K562 (cell line): ENCODE data around the gene RADX. TPM values are rescaled to one million over a fixed set of nuclear protein-coding genes. Genes with fewer than 3 reads are reported as not detected.

Experiments used
- ATAC-seq: fragments of 200-7000 bp; cut with Tn5 transposase; 3 replicates; pipeline ENCODE4 v1.9.1; 2020; ENCODE audit warnings: moderate library complexity
- BruUV-seq: library from RNA; stranded (reverse); fragments of 400-500 nt; replicated peaks from 2 replicates; lab custom pipeline; 2021; lab: Mats Ljungman, UMichigan
- CTCF ChIA-PET: fragments of 300-600 bp; formaldehyde crosslinking; extraction: SDS; loops from one replicate; lab custom pipeline; 2021; ENCODE audit warnings: low intra/inter-chr PET ratio; lab: Yijun Ruan, JAX
- POLR2A ChIA-PET: fragments of 300-600, 350-650 bp; sonication (Branson Sonifier 250); formaldehyde crosslinking; extraction: SDS; loops from one replicate; lab custom pipeline; 2021; ENCODE audit warnings: antibody characterized with exemption, inconsistent platforms; lab: Yijun Ruan, JAX
- DNase-seq, 4 experiments: peaks; one replicate each; pipeline versions ENCODE4 v3.0.0 to v3.0.0-alpha.2; 2011 to 2018; ENCODE audit warnings: low spot score in 3 of 4, mixed read lengths in 3 of 4; ENCODE audit errors: extremely low read depth in 1 of 4
- FAIRE-seq: peaks from 2 replicates; lab custom pipeline; 2011; peaks lifted over from hg19 to GRCh38; lab: Jason Lieb, UNC
- H2AFZ ChIP-seq: 2 replicates; pipeline ENCODE4 v1.6.0; 2011; ENCODE audit warnings: low read depth, low read length, control low read depth, inconsistent platforms
- H3K27ac ChIP-seq: fragments of 200-600 bp; 3 replicates; pipeline ENCODE4 v1.8.0; 2011; ENCODE audit warnings: low read depth, mild to moderate bottlenecking, control low read depth, inconsistent platforms, low read length, moderate library complexity, mixed read lengths; ENCODE audit errors: extremely low read depth
- H3K27me3 ChIP-seq, 2 experiments: fragments of 300-600 bp in 1 of 2; 2 replicates in 1 of 2; 3 replicates in 1 of 2; pipeline versions ENCODE4 v1.6.0 to v1.8.0; 2011; ENCODE audit warnings: inconsistent platforms in 2 of 2, low read length in 2 of 2, mild to moderate bottlenecking in 1 of 2, mixed read lengths in 1 of 2, moderate library complexity in 1 of 2; ENCODE audit not compliant: control insufficient read depth in 2 of 2, insufficient read depth in 2 of 2
- H3K36me3 ChIP-seq: fragments of 300-600 bp; 3 replicates; pipeline ENCODE4 v1.8.0; 2011; ENCODE audit warnings: mild to moderate bottlenecking, low read length, inconsistent platforms; ENCODE audit not compliant: control insufficient read depth, insufficient read depth
- H3K4me1 ChIP-seq, 2 experiments: fragments of 200-600 bp in 1 of 2; replicated peaks in 1 of 2; 2 replicates in 1 of 2; 3 replicates in 1 of 2; pipeline versions ENCODE4 v1.5.1 to v1.8.0; 2011; ENCODE audit warnings: inconsistent platforms in 2 of 2, low read length in 2 of 2, mild to moderate bottlenecking in 1 of 2, mixed read lengths in 1 of 2, moderate library complexity in 1 of 2; ENCODE audit not compliant: control insufficient read depth in 2 of 2, insufficient read depth in 2 of 2
- H3K4me2 ChIP-seq: 2 replicates; pipeline ENCODE4 v1.6.1; 2011; ENCODE audit warnings: low read length, control low read depth, inconsistent platforms, mixed read lengths; ENCODE audit not compliant: insufficient read depth
- H3K4me3 ChIP-seq: fragments of 200-600 bp; sonication (generic), shearing (Covaris generic); 2 replicates; pipeline ENCODE4 v1.5.1; 2016; ENCODE audit warnings: control low read depth, inconsistent platforms
- H3K79me2 ChIP-seq: fragments of 200-600 bp; 3 replicates; pipeline ENCODE4 v1.8.0; 2011; ENCODE audit warnings: low read length, inconsistent platforms; ENCODE audit not compliant: control insufficient read depth, insufficient read depth
- H3K9ac ChIP-seq, 2 experiments: 2 replicates each; pipeline versions ENCODE4 v1.6.0 to v1.6.1; 2011; ENCODE audit warnings: low read depth in 2 of 2, low read length in 2 of 2, control low read depth in 1 of 2, inconsistent platforms in 1 of 2, mild to moderate bottlenecking in 1 of 2, mixed read lengths in 1 of 2; ENCODE audit not compliant: insufficient read depth in 1 of 2
- H3K9me1 ChIP-seq: one replicate; pipeline ENCODE4 v1.6.0; 2011; ENCODE audit warnings: inconsistent platforms, mild to moderate bottlenecking, low read length, moderate library complexity; ENCODE audit not compliant: control insufficient read depth, insufficient read depth
- H3K9me3 ChIP-seq: replicated peaks from 2 replicates; pipeline ENCODE4 v1.5.1; 2011; ENCODE audit warnings: low read depth, low read length, inconsistent platforms; ENCODE audit not compliant: control insufficient read depth, insufficient read depth
- H4K20me1 ChIP-seq: replicated peaks from 2 replicates; pipeline ENCODE4 v1.6.1; 2011; ENCODE audit warnings: low read length, inconsistent platforms, mixed read lengths; ENCODE audit not compliant: control insufficient read depth, insufficient read depth
- ADNP ChIP-seq: fragments of 200-800 bp; sonication (Bioruptor generic); IDR thresholded peaks from 2 replicates; pipeline ENCODE4 v1.6.1; 2016; ENCODE audit warnings: missing genetic modification characterization, missing compliant biosample characterization
- CTBP1 ChIP-seq: fragments of 450-650 bp; IDR thresholded peaks from 2 replicates; pipeline ENCODE4 v1.6.1; 2016; ENCODE audit warnings: borderline replicate concordance
- DPF2 ChIP-seq: fragments of 450-650 bp; IDR thresholded peaks from 2 replicates; pipeline ENCODE4 v1.6.1; 2016
- KLF6 ChIP-seq: fragments of 250-450 bp; sonication (Bioruptor Pico); IDR thresholded peaks from 2 replicates; pipeline ENCODE4 v1.4.0; 2020; ENCODE audit warnings: mild to moderate bottlenecking, moderate library complexity, borderline replicate concordance
- MAFF ChIP-seq: IDR thresholded peaks from 2 replicates; pipeline ENCODE4 v1.6.1; 2012; ENCODE audit warnings: low read length, improper control_type of control experiment
- MNT ChIP-seq, 2 experiments: fragments of 450-650 bp; conservative IDR thresholded peaks; 2 replicates each; pipeline ENCODE4 v1.6.1; 2017; ENCODE audit warnings: mild to moderate bottlenecking in 2 of 2, moderate library complexity in 2 of 2
- MTF1 ChIP-seq: fragments of 250-450 bp; sonication (Bioruptor Pico); IDR thresholded peaks from 2 replicates; pipeline ENCODE4 v1.9.0; 2021; ENCODE audit warnings: moderate library complexity, mild to moderate bottlenecking, inconsistent platforms, borderline replicate concordance
- PHB ChIP-seq: fragments of 250-450 bp; sonication (Bioruptor Pico); IDR thresholded peaks from 2 replicates; pipeline ENCODE4 v1.5.0; 2021
- PHB2 ChIP-seq: fragments of 450-650 bp; IDR thresholded peaks from 2 replicates; pipeline ENCODE4 v1.6.1; 2017; ENCODE audit warnings: low read depth
- SNIP1 ChIP-seq: fragments of 450-650 bp; IDR thresholded peaks from 2 replicates; pipeline ENCODE4 v1.7.1; 2017; ENCODE audit warnings: low read depth, mild to moderate bottlenecking
- TAF15 ChIP-seq: fragments of 200-400 bp; formaldehyde crosslinking; IDR thresholded peaks from 2 replicates; pipeline ENCODE4 v1.6.1; 2017; ENCODE audit warnings: mild to moderate bottlenecking, low read depth, low read length, moderate library complexity
- TFAM ChIP-seq: fragments of 250-450 bp; sonication (Bioruptor Pico); conservative IDR thresholded peaks from 2 replicates; pipeline ENCODE4 v1.5.0; 2021; ENCODE audit warnings: mild to moderate bottlenecking, moderate library complexity
- THAP12 ChIP-seq: fragments of 250-450 bp; sonication (Bioruptor Pico); IDR thresholded peaks from 2 replicates; pipeline ENCODE4 v1.9.0; 2021; ENCODE audit warnings: mild to moderate bottlenecking, inconsistent platforms
- ZFP91 ChIP-seq: sonication (generic); formaldehyde crosslinking; IDR thresholded peaks from 2 replicates; pipeline ENCODE4 v1.8.0; 2022; ENCODE audit warnings: mild to moderate bottlenecking, missing genetic modification reagents
- ZNF280A ChIP-seq: fragments of 450-650 bp; IDR thresholded peaks from 2 replicates; pipeline ENCODE4 v1.6.1; 2018; ENCODE audit warnings: mild to moderate bottlenecking, low read depth; ENCODE audit not compliant: partially characterized antibody
- ZNF449 ChIP-seq: fragments of 250-450 bp; sonication (Bioruptor Pico); IDR thresholded peaks from 2 replicates; pipeline ENCODE4 v1.8.0; 2022; ENCODE audit warnings: moderate library complexity, mild to moderate bottlenecking, inconsistent platforms
- WGBS: fragments of 100-300 bp; shearing (Covaris generic); methylation state at CpG from one replicate; pipeline ENCODE4 v1.1.6; 2016; ENCODE audit warnings: low coverage, mixed read lengths; ENCODE audit not compliant: insufficient coverage; ENCODE audit errors: missing lambda C conversion rate; 5-methylcytosine and 5-hydroxymethylcytosine counted together
- in situ Hi-C: fragments of 300-500 bp; cut with MboI; formaldehyde crosslinking; loops from 4 replicates; pipeline ENCODE4 v1.15.0; 2018; ENCODE audit warnings: inconsistent platforms, mixed read lengths
- intact Hi-C: fragments of 100-400 bp; cut with micrococcal nuclease; formaldehyde crosslinking; loops from 2 replicates; pipeline ENCODE4 v1.14.2; 2022
- polyA plus RNA-seq, 8 experiments: library from polyadenylated mRNA; depleted of rRNA in 4 of 8; stranded (reverse) in 5 of 8; unstranded in 3 of 8; fragments of >200 nt; fragmentation: Nextera tagmentation in 2 of 8; fragmentation: Illumina TruSeq in 1 of 8; extraction: Ambion mirVana in 2 of 8; extraction: Trizol in 1 of 8; gene quantifications; 2 replicates each; pipeline versions ENCODE4 v1.2.1 to v1.2.3, GENCODE V29; 2011 to 2014; ENCODE audit warnings: inconsistent platforms in 1 of 8, missing spikeins in 1 of 8
- total RNA-seq, 7 experiments: library from RNA; depleted of rRNA in 6 of 7; stranded (reverse); fragments of >200 nt in 6 of 7; fragmentation: Illumina TruSeq in 2 of 7; extraction: Trizol in 2 of 7; gene quantifications; 2 replicates each; pipeline versions ENCODE4 v1.2.1 to v1.2.3, GENCODE V29; 2011 to 2021; ENCODE audit warnings: low replicate concordance in 1 of 7

RADX gene
- total and polyA plus RNA-seq, 9 of the 15 experiments (the other 6 are each of a cell fraction or from before 2014, with no cell fraction given), result 0.03 to 0.40 (median 0.12) TPM; not detected in 1

GRCh38 chrX:106611317-106611678 is 480 bp upstream of the RADX start:
- Histone ChIP-seq H3K79me2 (no peaks in the 10 kb centered on the region), H3K27ac (no peak overlapping the region), H2AFZ (no peak overlapping the region), H3K4me3 (no peak overlapping the region), H4K20me1 (no peaks in the 10 kb centered on the region), H3K36me3 (no peaks in the 10 kb centered on the region), H3K4me1 (peaks cover 0 to 3% of the 10 kb centered on the region in 2 experiments; a peak in 1 of 5 replicates), H3K9ac (no peak overlapping the region), H3K4me2 (no peak overlapping the region), H3K27me3 (no peaks in the 10 kb centered on the region), H3K9me1 (no peaks in the 10 kb centered on the region), H3K9me3 (no peaks in the 10 kb centered on the region)
- DNase-seq (no peak), ATAC-seq (no peak), FAIRE-seq (no peak)
- in situ Hi-C loops (no loop called here), intact Hi-C loops (no loop called here)
- POLR2A ChIA-PET, result no interaction called here
- 0% methylated on average over 1 of the region's 1 CpG for WGBS
- CTCF ChIA-PET, result no interaction called here
- no TSS peak for BruUV-seq
- TF ChIP-seq PHB2 (no peak), TAF15 (no peak), ZNF449 (no peak), CTBP1 (no peak), ZNF280A (no peak), ZFP91 (CRISPR knock-in tag) (no peak), THAP12 (CRISPR knock-in tag) (no peak), PHB (CRISPR knock-in tag) (no peak), TFAM (CRISPR knock-in tag) (no peak), MNT (conservative IDR thresholded peaks at IDR 0.05) (no peak), ADNP (tag) (no peak), MAFF (no peak), MTF1 (no peak), KLF6 (CRISPR knock-in tag) (no peak), DPF2 (no peak), SNIP1 (no peak)
